Measurements from ENCODE around the gene KRTAP12-4.
"Not testable (repeated sequence)": the region's sequence is repeated elsewhere in the genome, so short reads cannot be mapped to it uniquely, and the experiment has no call there.

The KRTAP12-4 gene

DNA sequence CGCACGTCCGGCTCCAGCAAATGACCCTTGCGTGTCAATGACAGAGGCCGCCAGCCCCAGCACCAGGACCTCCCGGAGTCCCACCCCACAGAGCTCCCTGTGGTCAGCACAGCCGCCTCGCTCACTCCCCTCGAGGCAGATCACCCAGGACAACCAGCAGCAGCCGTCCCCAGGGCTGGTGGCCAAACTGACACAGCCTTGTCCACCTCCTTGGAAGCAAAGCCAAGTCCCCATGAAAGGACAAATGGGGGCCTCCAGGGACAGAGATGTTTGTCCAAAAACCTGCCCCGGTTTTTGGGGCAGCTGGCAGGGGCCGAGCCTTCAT is 15.2 kb downstream of the KRTAP12-4 start:
- H3K27me3 Mint-ChIP-seq: peaks cover 28% of the 10 kb centered on the region
- peaks cover 5% of the 10 kb centered on the region for H3K36me3 Mint-ChIP-seq
- DNase-seq (ENCODE audit: low spot score in 2 of 2) (no peak), ATAC-seq (ENCODE audit: low read depth) (no peak)
- H3K9me3 Mint-ChIP-seq: peaks cover 15% of the 10 kb centered on the region
- no peak overlapping the region for H3K4me3 Mint-ChIP-seq
- no peaks in the 10 kb centered on the region for H3K4me1 Mint-ChIP-seq
- H3K27ac Mint-ChIP-seq: no peak overlapping the region

DNA sequence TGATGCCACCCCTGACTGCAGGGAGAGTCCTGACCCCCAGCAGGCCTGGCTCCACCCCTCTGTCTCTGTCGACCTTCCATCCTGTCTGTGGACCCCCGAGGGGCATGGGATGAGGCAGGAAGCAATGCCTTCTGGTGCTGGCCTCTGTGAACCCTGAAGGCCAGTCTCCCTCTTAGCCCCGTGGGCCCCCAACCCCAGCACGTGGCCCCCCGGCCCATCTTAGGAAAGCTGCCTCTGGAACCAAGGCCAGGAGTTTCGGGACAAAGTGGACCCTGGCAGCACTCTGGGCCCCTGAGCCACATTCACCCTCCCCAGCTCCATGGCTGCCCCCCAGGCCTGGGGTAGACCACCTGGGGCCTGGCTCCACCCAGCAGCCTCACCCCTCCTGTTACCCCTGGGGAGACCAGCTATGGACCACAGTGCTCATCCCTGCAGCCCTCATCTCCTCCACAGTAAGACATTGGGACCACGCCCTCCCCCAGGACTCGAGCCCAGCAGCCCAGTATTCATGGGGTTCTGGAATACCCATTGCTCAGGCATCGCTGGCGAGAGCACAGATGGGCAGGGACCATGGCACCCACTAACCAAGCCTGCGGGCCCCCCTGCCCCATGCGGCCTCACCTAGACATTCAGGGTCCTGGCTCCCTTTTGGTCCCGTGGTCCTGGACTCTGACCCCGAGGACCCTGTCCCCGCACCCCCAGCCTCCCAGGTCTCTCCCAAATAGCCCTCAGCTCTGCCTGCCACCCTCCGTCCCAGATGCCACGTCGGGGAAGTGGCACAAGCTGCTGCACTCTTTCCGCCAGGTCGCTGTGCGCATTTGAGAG is 15.7 kb downstream of the KRTAP12-4 start:
- not testable (repeated sequence) for H3K36me3 Mint-ChIP-seq; DNase-seq (ENCODE audit: low spot score in 2 of 2)

DNA sequence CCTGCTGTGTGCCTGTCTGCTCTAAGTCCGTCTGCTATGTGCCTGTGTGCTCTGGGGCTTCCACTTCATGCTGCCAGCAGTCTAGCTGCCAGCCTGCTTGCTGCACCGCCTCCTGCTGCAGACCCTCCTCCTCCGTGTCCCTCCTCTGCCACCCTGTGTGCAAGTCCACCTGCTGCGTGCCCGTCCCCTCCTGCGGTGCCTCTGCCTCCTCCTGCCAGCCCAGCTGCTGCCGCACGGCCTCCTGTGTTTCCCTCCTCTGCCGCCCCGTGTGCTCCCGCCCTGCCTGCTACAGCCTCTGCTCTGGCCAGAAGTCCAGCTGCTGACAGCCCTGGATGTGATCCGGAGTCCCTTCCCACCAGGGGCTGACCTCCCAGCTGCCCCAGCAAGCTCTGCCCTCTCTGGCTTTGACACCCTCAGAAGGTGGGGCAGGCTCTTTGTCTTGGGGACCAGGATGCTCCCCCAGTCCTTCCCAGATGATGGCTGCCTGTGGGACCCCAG is 16.6 kb downstream of the KRTAP12-4 start:
- H3K4me3 Mint-ChIP-seq; H3K36me3 Mint-ChIP-seq; H3K4me1 Mint-ChIP-seq; H3K27ac Mint-ChIP-seq; DNase-seq (ENCODE audit: low spot score in 2 of 2); ATAC-seq (ENCODE audit: low read depth): not testable (repeated sequence)
- H3K27me3 Mint-ChIP-seq: peaks cover 26% of the 10 kb centered on the region
- H3K9me3 Mint-ChIP-seq: peaks cover 16% of the 10 kb centered on the region

More for the DNA sequence above, 15.7 kb downstream of the KRTAP12-4 start:
- Mint-ChIP-seq H3K27me3 (peaks cover 28% of the 10 kb centered on the region), H3K9me3 (peaks cover 15% of the 10 kb centered on the region)
- not testable (repeated sequence) for H3K27ac Mint-ChIP-seq; ATAC-seq (ENCODE audit: low read depth); H3K4me1 Mint-ChIP-seq; H3K4me3 Mint-ChIP-seq

DNA sequence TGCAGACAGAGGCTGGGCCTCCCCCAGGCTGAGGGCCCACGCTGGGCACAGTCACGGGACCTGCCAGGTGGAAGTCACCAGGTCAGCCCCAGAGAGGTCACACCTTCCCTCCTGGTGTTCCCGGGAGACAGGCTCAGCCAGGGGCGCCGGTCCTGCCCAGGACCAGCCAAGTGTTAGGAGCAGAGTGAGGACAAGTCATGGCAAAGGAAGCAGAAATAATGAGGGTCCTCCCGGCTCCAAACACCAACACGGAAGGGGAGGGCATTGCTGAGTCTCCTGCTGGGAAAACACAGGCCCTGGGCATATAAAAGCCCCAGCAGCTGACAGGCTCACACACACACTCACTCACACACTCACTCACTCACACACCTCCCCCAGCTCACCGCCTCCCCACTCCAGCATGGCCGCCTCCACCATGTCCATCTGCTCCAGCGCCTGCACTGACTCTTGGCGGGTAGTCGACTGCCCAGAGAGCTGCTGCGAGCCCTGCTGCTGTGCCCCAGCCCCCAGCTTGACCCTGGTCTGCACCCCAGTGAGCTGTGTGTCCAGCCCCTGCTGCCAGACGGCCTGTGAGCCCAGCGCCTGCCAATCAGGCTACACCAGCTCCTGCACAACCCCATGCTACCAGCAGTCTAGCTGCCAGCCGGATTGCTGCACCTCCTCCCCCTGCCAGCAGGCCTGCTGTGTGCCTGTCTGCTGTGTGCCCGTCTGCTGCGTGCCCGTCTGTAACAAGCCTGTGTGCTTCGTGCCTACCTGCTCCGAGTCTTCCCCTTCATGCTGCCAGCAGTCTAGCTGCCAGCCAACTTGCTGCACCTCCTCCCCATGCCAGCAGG is 17.2 kb downstream of the KRTAP12-4 start, which contains the start of gene KRTAP10-10:
Gene KRTAP10-10, plus strand, starts transcription at position 339 of the 833 bp plus-strand sequence. Its CDS starts 62 bp downstream, at position 401.
- peaks cover 5% of the 10 kb centered on the region for H3K36me3 Mint-ChIP-seq
- no peak for ATAC-seq (ENCODE audit: low read depth)

DNA sequence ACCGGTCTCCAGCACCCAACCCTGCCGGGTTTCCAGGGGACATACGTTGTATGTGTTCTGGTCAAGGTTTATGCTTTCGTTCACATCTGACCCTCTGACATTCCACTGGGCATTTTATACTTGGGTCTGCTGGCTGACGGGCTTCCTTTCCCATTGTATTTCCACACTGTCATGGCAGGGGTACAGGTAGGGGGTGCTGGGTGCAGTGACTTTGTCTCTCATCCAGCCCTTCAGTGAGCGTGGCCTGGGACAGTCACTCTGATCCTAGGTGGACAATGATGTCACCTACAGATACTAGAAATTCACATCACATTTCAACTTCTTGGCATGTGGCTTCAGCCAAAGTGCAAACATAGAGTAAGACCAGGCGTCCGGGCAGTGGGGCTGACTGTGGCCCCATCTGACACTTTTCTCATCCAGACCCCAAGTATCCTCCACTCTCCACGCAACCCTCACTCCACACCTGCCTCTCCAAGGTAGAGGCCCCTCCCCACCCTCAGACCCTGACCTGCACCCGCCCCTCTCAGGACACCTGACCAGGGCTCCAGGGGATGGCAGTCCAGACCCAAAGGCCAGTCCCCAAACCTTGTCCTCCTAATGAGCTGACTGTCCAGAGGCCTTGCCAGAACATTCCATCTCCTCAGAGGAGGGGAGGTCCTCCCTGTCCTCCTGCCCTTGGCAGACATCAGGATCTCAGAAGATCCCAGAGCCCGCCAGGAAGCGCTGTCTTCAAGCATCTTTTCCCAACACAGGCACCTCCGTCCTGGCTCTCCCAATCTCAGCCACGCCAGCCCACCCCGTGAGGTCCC is 18.0 kb downstream of the KRTAP12-4 start:
- peaks cover 17% of the 10 kb centered on the region for H3K9me3 Mint-ChIP-seq
- H3K4me1 Mint-ChIP-seq: no peaks in the 10 kb centered on the region
- H3K27ac Mint-ChIP-seq: no peak overlapping the region
- no peak overlapping the region for H3K4me3 Mint-ChIP-seq
- H3K27me3 Mint-ChIP-seq: peaks cover 23% of the 10 kb centered on the region
- DNase-seq (ENCODE audit: low spot score in 2 of 2): no peak
- ATAC-seq (ENCODE audit: low read depth): no peak
- peaks cover 5% of the 10 kb centered on the region for H3K36me3 Mint-ChIP-seq

More for the DNA sequence above, 17.2 kb downstream of the KRTAP12-4 start, which contains the start of gene KRTAP10-10:
- Mint-ChIP-seq H3K4me1 (no peaks in the 10 kb centered on the region), H3K9me3 (peaks cover 14% of the 10 kb centered on the region), H3K27me3 (peaks cover 24% of the 10 kb centered on the region), H3K4me3 (no peak within 1 kb of the TSS), H3K27ac (no peak within 1 kb of the TSS)
- no peak for DNase-seq (ENCODE audit: low spot score in 2 of 2)

DNA sequence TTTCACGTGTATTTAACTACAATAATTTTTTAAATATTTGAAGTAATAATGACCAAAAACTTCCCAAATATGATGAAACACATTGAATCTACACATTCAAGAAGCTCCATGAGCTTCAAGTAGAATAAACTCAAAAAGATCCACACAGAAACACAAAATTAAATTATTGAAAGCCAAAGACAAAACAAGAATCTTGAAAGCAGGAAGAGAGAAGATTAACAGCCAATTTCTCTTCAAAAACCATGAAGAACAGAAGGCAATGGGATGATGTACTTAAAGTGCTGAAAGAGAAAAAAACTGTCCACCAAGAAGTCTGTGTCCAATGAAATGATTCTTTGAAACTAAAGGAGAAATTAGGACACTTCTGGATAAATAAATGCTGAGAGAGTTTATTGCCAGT is 22.4 kb downstream of the KRTAP12-4 start:
- Mint-ChIP-seq H3K4me1 (peaks cover 7% of the 10 kb centered on the region), H3K9me3 (peaks cover 24% of the 10 kb centered on the region), H3K36me3 (peaks cover 5% of the 10 kb centered on the region), H3K27me3 (peaks cover 8% of the 10 kb centered on the region), H3K27ac (no peak overlapping the region), H3K4me3 (no peak overlapping the region)
- ATAC-seq (ENCODE audit: low read depth): no peak
- no peak for DNase-seq (ENCODE audit: low spot score in 2 of 2)

DNA sequence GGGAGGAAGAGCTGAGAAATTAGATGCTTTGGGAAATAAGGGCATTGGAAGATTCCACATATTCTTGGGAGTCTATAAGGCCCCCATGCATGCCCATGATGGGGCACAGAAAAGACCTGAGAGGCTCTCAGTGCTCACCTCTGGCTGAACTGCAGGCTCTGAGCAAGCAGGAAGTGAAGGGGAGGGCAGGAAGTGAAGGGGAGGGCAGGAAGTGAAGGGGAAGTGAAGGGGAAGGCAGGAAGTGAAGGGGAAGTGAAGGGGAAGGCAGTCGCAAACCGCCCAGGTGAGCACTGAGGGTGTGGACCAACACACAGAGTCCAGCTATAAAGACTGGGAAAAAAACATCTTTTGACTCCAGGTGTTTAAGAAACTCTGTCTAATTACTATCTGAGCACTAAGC is 24.0 kb downstream of the KRTAP12-4 start:
- no peak for ATAC-seq (ENCODE audit: low read depth)
- Mint-ChIP-seq H3K36me3 (peaks cover 5% of the 10 kb centered on the region), H3K9me3 (peaks cover 24% of the 10 kb centered on the region), H3K4me3 (no peak overlapping the region), H3K4me1 (peaks cover 7% of the 10 kb centered on the region), H3K27me3 (peaks cover 10% of the 10 kb centered on the region), H3K27ac (no peak overlapping the region)
- DNase-seq (ENCODE audit: low spot score in 2 of 2): no peak

DNA sequence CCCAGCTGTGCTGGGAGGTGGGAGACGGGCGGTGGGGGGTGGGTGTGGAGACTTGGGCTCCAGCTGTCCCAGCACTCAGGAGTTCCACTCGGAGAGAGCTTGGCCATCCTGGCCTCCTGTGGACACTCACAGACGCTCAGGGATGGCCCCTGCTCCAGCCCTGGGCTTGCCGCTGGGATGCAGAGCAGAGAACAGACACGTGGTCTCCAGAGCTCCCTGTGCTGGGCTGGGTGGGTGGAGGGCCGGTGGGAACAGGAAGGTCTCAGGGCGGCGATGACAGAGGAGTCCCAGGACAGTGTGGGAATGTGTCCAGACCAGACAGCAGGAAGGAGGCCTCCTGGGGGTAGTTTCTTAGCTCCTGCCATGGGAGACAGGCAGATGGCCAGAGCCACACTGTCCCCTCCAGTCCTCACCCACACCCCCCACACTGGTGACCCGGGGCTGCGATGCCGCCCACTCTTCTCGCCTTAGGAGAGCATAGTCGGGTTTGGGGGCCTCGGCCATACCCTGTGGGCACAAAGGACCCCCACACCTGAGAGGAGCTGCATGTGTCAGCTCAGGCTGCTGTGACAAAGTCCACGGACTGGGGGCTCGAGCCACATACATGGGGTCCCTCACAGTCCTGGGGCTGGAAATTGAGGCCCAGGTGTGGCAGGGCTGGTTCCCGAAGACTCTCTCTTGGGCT is 25.6 kb downstream of the KRTAP12-4 start:
- Mint-ChIP-seq H3K9me3 (peaks cover 29% of the 10 kb centered on the region), H3K4me1 (peaks cover 7% of the 10 kb centered on the region), H3K4me3 (no peak overlapping the region), H3K27me3 (peaks cover 13% of the 10 kb centered on the region), H3K36me3 (peaks cover 10% of the 10 kb centered on the region), H3K27ac (no peak overlapping the region)
- no peak for ATAC-seq (ENCODE audit: low read depth)
- no peak for DNase-seq (ENCODE audit: low spot score in 2 of 2)

DNA sequence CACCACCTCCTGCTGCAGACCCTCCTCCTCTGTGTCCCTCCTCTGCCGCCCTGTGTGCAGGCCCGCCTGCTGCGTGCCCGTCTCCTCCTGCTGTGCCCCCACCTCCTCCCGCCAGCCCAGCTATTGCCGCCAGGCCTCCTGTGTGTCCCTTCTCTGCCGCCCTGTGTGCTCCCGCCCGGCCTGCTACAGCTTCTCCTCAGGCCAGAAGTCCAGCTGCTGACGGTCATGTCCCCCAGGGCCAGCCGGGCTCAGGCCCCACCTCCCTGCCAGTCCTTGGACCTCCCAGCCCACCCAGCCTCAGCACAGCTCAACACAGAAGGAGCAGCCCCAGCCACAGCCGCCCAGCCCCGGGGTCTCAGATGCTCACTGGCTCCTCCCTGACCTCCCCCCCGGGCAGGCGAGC is 26.6 kb downstream of the KRTAP12-4 start:
- peaks cover 12% of the 10 kb centered on the region for H3K36me3 Mint-ChIP-seq
- ATAC-seq (ENCODE audit: low read depth); DNase-seq (ENCODE audit: low spot score in 2 of 2); H3K4me1 Mint-ChIP-seq; H3K4me3 Mint-ChIP-seq; H3K27ac Mint-ChIP-seq: not testable (repeated sequence)
- peaks cover 31% of the 10 kb centered on the region for H3K9me3 Mint-ChIP-seq
- H3K27me3 Mint-ChIP-seq: peaks cover 13% of the 10 kb centered on the region

DNA sequence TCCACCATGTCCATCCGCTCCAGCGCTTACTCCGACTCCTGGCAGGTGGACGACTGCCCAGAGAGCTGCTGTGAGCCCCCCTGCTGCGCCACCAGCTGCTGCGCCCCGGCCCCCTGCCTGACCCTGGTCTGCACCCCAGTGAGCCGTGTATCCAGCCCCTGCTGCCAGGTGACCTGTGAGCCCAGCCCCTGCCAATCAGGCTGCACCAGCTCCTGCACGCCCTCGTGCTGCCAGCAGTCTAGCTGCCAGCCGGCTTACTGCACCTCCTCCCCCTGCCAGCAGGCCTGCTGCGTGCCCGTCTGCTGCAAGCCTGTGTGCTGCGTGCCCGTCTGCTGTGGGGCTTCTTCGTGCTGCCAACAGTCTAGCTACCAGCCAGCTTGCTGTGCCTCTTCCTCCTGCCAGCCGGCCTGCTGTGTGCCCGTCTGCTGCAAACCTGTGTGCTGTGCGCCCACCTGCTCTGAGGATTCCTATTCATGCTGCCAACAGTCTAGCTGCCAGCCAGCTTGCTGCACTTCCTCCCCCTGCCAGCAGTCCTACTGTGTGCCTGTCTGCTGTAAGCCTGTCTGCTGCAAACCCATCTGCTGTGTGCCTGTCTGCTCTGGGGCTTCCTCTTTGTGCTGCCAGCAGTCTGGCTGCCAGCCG is 27.2 kb downstream of the KRTAP12-4 start:
- not testable (repeated sequence) for H3K4me1 Mint-ChIP-seq; DNase-seq (ENCODE audit: low spot score in 2 of 2); H3K4me3 Mint-ChIP-seq; ATAC-seq (ENCODE audit: low read depth); H3K27ac Mint-ChIP-seq
- peaks cover 12% of the 10 kb centered on the region for H3K36me3 Mint-ChIP-seq
- peaks cover 13% of the 10 kb centered on the region for H3K27me3 Mint-ChIP-seq
- peaks cover 35% of the 10 kb centered on the region for H3K9me3 Mint-ChIP-seq

DNA sequence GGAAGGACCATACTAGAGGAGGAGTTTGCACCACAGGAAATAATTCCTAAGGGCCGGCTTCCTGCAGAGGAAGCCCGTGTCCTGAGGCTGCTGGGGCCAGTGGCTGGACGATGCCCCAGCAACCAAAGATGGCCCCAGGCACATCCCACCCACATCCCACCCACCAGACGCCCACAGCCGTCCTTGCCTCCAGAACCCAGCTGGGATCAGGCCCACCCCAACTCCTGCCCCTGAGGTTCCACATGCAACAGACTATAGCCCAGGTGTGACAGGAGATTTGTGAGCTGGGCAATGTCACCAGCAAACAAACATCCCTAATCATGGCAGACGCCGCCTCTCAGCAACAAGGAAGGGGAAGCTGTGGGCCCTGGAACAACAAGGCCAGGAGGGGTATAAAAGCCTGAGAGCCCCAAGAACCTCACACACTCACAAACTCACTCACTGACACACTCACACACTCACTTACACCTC is 27.8 kb downstream of the KRTAP12-4 start, which contains the start of gene KRTAP10-9:
Gene KRTAP10-9, plus strand, starts transcription at position 421 of the 471 bp plus-strand sequence. CDS start 79 bp downstream, outside the sequence.
- no peak within 1 kb of the TSS for H3K4me3 Mint-ChIP-seq
- peaks cover 15% of the 10 kb centered on the region for H3K27me3 Mint-ChIP-seq
- H3K9me3 Mint-ChIP-seq: peaks cover 34% of the 10 kb centered on the region
- ATAC-seq (ENCODE audit: low read depth) (no peak), DNase-seq (ENCODE audit: low spot score in 2 of 2) (no peak)
- H3K27ac Mint-ChIP-seq: no peak within 1 kb of the TSS
- H3K36me3 Mint-ChIP-seq: peaks cover 12% of the 10 kb centered on the region
- H3K4me1 Mint-ChIP-seq: peaks cover 7% of the 10 kb centered on the region

DNA sequence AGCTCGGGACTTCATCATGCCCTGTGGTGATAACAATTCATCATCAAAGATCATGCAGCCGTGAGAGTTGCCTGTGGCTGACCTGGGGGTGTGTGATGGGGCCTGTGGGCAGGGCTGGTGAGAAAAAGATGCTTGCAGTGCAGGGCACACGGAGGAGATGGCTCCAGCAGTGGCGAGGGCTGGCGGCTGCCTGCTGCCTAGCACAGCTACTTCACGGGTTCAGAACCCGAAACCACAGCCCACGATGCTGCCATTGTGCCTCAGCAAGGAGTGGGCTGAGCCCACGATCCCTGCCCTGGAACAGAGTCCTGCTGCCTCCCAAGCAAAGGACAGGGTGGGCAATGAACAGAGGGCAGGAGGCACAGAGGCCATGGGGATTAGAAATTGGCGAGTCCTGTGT is 28.2 kb downstream of the KRTAP12-4 start:
- no peak overlapping the region for H3K27ac Mint-ChIP-seq

More for the DNA sequence above, 28.2 kb downstream of the KRTAP12-4 start:
- no peak for DNase-seq (ENCODE audit: low spot score in 2 of 2)
- Mint-ChIP-seq H3K4me1 (peaks cover 7% of the 10 kb centered on the region), H3K4me3 (no peak overlapping the region), H3K27me3 (peaks cover 15% of the 10 kb centered on the region), H3K36me3 (peaks cover 12% of the 10 kb centered on the region), H3K9me3 (peaks cover 31% of the 10 kb centered on the region)
- no peak for ATAC-seq (ENCODE audit: low read depth)

Data from memory B cell (primary cell).